B cell (primary cell): Measurements from ENCODE around the gene LAGE3. TPM values are rescaled to one million over a fixed set of nuclear protein-coding genes. Genes with fewer than 3 reads are reported as not detected.

ENCODE experiments used
- ATAC-seq: fragments of 200-7000 bp; cut with Tn5 transposase; one replicate; pipeline ENCODE4 v1.10.0; 2021; ENCODE audit warnings: low read depth, mild to moderate bottlenecking, moderate number of reproducible peaks, moderate library complexity
- CTCF ChIA-PET: fragments of 350-600 bp; sonication (Branson Sonifier 250); formaldehyde crosslinking; loops from one replicate; lab custom pipeline; 2021; ENCODE audit warnings: antibody characterized with exemption, inconsistent platforms; lab: Charles Lee
- POLR2A ChIA-PET: fragments of 350-600 bp; sonication (Branson Sonifier 250); formaldehyde crosslinking; loops from one replicate; lab custom pipeline; 2021; ENCODE audit warnings: antibody characterized with exemption; lab: Charles Lee
- DNase-seq: peaks from one replicate; pipeline ENCODE4 v3.0.0; 2013
- H2AFZ ChIP-seq: 2 replicates; pipeline ENCODE4 v1.6.1; 2012; ENCODE audit warnings: mild to moderate bottlenecking, low read depth, low read length; ENCODE audit not compliant: insufficient read depth, poor library complexity, severe bottlenecking
- H3K27ac ChIP-seq, 2 donors: 1 replicate in 1 of 2; 2 replicates in 1 of 2; pipeline ENCODE4 v1.5.1; 2012 to 2013; ENCODE audit warnings: low read length in 2 of 2, mild to moderate bottlenecking in 2 of 2, moderate library complexity in 1 of 2
- H3K27me3 ChIP-seq, 4 experiments: fragments of 200-600 bp in 1 of 4; sonication (generic) in 1 of 4; replicated peaks in 1 of 4; 1 replicate in 2 of 4; 2 replicates in 2 of 4; pipeline versions ENCODE4 v1.6.1 to v1.7.0; 2013 to 2016; ENCODE audit warnings: low read length in 3 of 4, mild to moderate bottlenecking in 2 of 4, mixed read lengths in 1 of 4, moderate library complexity in 1 of 4; ENCODE audit not compliant: insufficient read depth in 4 of 4, control insufficient read depth in 3 of 4; ENCODE audit errors: control extremely low read depth in 1 of 4
- H3K36me3 ChIP-seq, 2 experiments: replicated peaks in 1 of 2; 1 replicate in 1 of 2; 2 replicates in 1 of 2; pipeline versions ENCODE4 v1.6.1 to v1.7.1; 2013; ENCODE audit warnings: low read length in 1 of 2; ENCODE audit not compliant: insufficient read depth in 2 of 2, control insufficient read depth in 1 of 2; ENCODE audit errors: control extremely low read depth in 1 of 2, extremely low read depth in 1 of 2
- H3K4me1 ChIP-seq, 2 donors: fragments of 200-600 bp in 1 of 2; sonication (generic) in 1 of 2; 1 replicate in 1 of 2; 2 replicates in 1 of 2; pipeline versions ENCODE4 v1.5.1 to v1.6.1; 2013 to 2017; ENCODE audit warnings: low read length in 2 of 2; ENCODE audit not compliant: control insufficient read depth in 2 of 2, insufficient read depth in 2 of 2
- H3K4me2 ChIP-seq: replicated peaks from 2 replicates; pipeline ENCODE3; 2012; ENCODE audit warnings: mild to moderate bottlenecking, low read depth, low read length; ENCODE audit not compliant: poor library complexity, severe bottlenecking
- H3K4me3 ChIP-seq, 5 experiments: fragments of 200-600 bp in 1 of 5; sonication (generic) in 1 of 5; 1 replicate in 3 of 5; 2 replicates in 2 of 5; pipeline versions ENCODE4 v1.5.1 to v1.7.0; 2011 to 2016; ENCODE audit warnings: low read length in 4 of 5, mild to moderate bottlenecking in 4 of 5, low read depth in 2 of 5, control low read depth in 1 of 5, moderate library complexity in 1 of 5; ENCODE audit not compliant: insufficient read depth in 1 of 5; ENCODE audit errors: control extremely low read depth in 1 of 5, extremely low read depth in 1 of 5
- H3K79me2 ChIP-seq: fragments of 200-600 bp; sonication (generic); one replicate; pipeline ENCODE4 v1.6.0; 2016; ENCODE audit warnings: low read length; ENCODE audit not compliant: control insufficient read depth, insufficient read depth
- H3K9ac ChIP-seq: fragments of 200-600 bp; sonication (generic); 2 replicates; pipeline ENCODE4 v1.6.1; 2017; ENCODE audit warnings: mild to moderate bottlenecking, low read length, moderate library complexity
- H3K9me3 ChIP-seq, 3 donors: one replicate each; pipeline versions ENCODE4 v1.6.1 to v1.7.1; 2013; ENCODE audit warnings: low read length in 2 of 3; ENCODE audit not compliant: control insufficient read depth in 2 of 3, insufficient read depth in 1 of 3; ENCODE audit errors: control extremely low read depth in 1 of 3
- H4K20me1 ChIP-seq: 2 replicates; pipeline ENCODE4 v1.6.0; 2012; ENCODE audit warnings: mild to moderate bottlenecking, low read length; ENCODE audit not compliant: insufficient read depth, control insufficient read depth, poor library complexity, severe bottlenecking
- H3K27ac Mint-ChIP-seq: one replicate; pipeline ENCODE4 v1.8.0; 2021; ENCODE audit warnings: mixed read lengths
- H3K27me3 Mint-ChIP-seq: one replicate; pipeline ENCODE4 v1.8.0; 2021; ENCODE audit warnings: mixed read lengths
- H3K4me1 Mint-ChIP-seq: one replicate; pipeline ENCODE4 v1.8.0; 2021; ENCODE audit warnings: mixed read lengths
- H3K4me3 Mint-ChIP-seq: one replicate; pipeline ENCODE4 v1.8.0; 2021; ENCODE audit warnings: mixed read lengths
- H3K9me3 Mint-ChIP-seq: one replicate; pipeline ENCODE4 v1.8.0; 2022; ENCODE audit warnings: mixed read lengths; ENCODE audit not compliant: insufficient read depth
- CTCF ChIP-seq: fragments of 200-600 bp; IDR thresholded peaks from one replicate; pipeline ENCODE4 v1.8.0; 2022; ENCODE audit warnings: antibody characterized with exemption, mild to moderate bottlenecking
- EZH2 ChIP-seq: IDR thresholded peaks from 2 replicates; pipeline ENCODE4 v1.6.1; 2012; ENCODE audit warnings: borderline replicate concordance, low read depth, mild to moderate bottlenecking, moderate library complexity, low read length; ENCODE audit not compliant: insufficient read depth, poor library complexity, severe bottlenecking
- WGBS: methylation state at CpG from one replicate; pipeline ENCODE4 v1.1.5; 2013; ENCODE audit warnings: missing lambda C conversion rate; ENCODE audit not compliant: insufficient coverage; 5-methylcytosine and 5-hydroxymethylcytosine counted together
- intact Hi-C: fragments of 100-400 bp; cut with micrococcal nuclease; formaldehyde crosslinking; loops from one replicate; pipeline ENCODE4 v1.10.0; 2022
- polyA plus RNA-seq: library from polyadenylated mRNA; depleted of rRNA; stranded (reverse); fragments of >200 nt; gene quantifications from 2 replicates; pipeline ENCODE4 v1.2.3, GENCODE V29; 2012
- total RNA-seq, 2 donors: library from RNA; stranded (reverse); fragments of 120-200 nt in 1 of 2; gene quantifications; 1 replicate in 1 of 2; 2 replicates in 1 of 2; pipeline versions ENCODE4 v1.2.3 to v1.2.4, GENCODE V29; 2013 to 2022

Gene LAGE3
- total and polyA plus RNA-seq, 2 donors (not counting 1 experiment from before 2014, with no cell fraction given) = 17.0 to 19.9 TPM

- WGBS = 99% methylated on average over 11 of the region's 20 CpGs
- intact Hi-C loops = no loop called here
These were observed 9.4 kb upstream of the LAGE3 start for GRCh38 chrX:154488336-154489075.

More at GRCh38 chrX:154488336-154489075, 9.4 kb upstream of the LAGE3 start:
- no peak overlapping the region for H3K4me2 ChIP-seq
- ATAC-seq (no peak), DNase-seq (no peak)
- H3K4me1 ChIP-seq = peaks cover 5 to 42% of the 10 kb centered on the region in 2 donors
- H3K9ac ChIP-seq = no peak overlapping the region
- peaks cover 17% of the 10 kb centered on the region for H3K4me1 Mint-ChIP-seq
- H2AFZ ChIP-seq = no peak overlapping the region
- H3K27ac Mint-ChIP-seq = no peak overlapping the region
- no peaks in the 10 kb centered on the region for H3K27me3 Mint-ChIP-seq
- H3K27ac ChIP-seq = no peak overlapping the region
- no peaks in the 10 kb centered on the region for H4K20me1 ChIP-seq
- peaks cover 20% of the 10 kb centered on the region for H3K79me2 ChIP-seq
- peak overlapping the region; percentile 5 for H3K4me3 Mint-ChIP-seq
- no peaks in the 10 kb centered on the region for H3K27me3 ChIP-seq
- TF ChIP-seq EZH2 = no peak
- no peak for TF ChIP-seq CTCF
- H3K4me3 ChIP-seq = no peak overlapping the region
- no peaks in the 10 kb centered on the region for H3K9me3 ChIP-seq
- peaks cover 0 to 11% of the 10 kb centered on the region in 2 experiments for H3K36me3 ChIP-seq
- POLR2A ChIA-PET = interaction anchor here (1.3 to 1.6 kb wide), 2 partner anchors 10 to 90 kb away, joined by 5 to 10 read pairs; partner anchors contain the start of gene RPL10
- no peaks in the 10 kb centered on the region for H3K9me3 Mint-ChIP-seq
- CTCF ChIA-PET = interaction anchor here (1.3 to 1.9 kb wide), 3 partner anchors 9 to 115 kb away, joined by 3 to 8 read pairs (median 5); partner anchors contain the start of gene PLXNA3
